ENCODE results near the gene MAGEA11. TPM values are rescaled to one million over a fixed set of nuclear protein-coding genes. Genes with fewer than 3 reads are reported as not detected.

The MAGEA11 gene
- total RNA-seq, 4 donors from 2014 or later = not detected

- no peak for TF ChIP-seq CTCF (IDR thresholded peaks at IDR 0.05; ENCODE audit: low read depth)
These were observed 3.6 kb downstream of the MAGEA11 start for GRCh38 chrX:149715468-149715867.

GRCh38 chrX:149716632-149717031 is 4.8 kb downstream of the MAGEA11 start:
- no peak for TF ChIP-seq CTCF (IDR thresholded peaks at IDR 0.05; ENCODE audit: low read depth)

GRCh38 chrX:149717803-149718202 is 5.9 kb downstream of the MAGEA11 start:
- TF ChIP-seq CTCF (IDR thresholded peaks at IDR 0.05; ENCODE audit: low read depth) = no peak

- TF ChIP-seq CTCF (IDR thresholded peaks at IDR 0.05; ENCODE audit: low read depth) = no peak
These were observed 6.9 kb downstream of the MAGEA11 start for GRCh38 chrX:149718757-149719156.

GRCh38 chrX:149720021-149720689 is 8.3 kb downstream of the MAGEA11 start:
- TF ChIP-seq CTCF (IDR thresholded peaks at IDR 0.05; ENCODE audit: low read depth) = no peak

GRCh38 chrX:149721778-149722177 is 9.9 kb downstream of the MAGEA11 start:
- no peak for TF ChIP-seq CTCF (IDR thresholded peaks at IDR 0.05; ENCODE audit: low read depth)

GRCh38 chrX:149757206-149758067 is 45.6 kb downstream of the MAGEA11 start:
- no peak for TF ChIP-seq CTCF (IDR thresholded peaks at IDR 0.05; ENCODE audit: low read depth)

All from subcutaneous adipose tissue (tissue), 4 donors.